Skeletal muscle tissue (tissue), 4 donors: ENCODE data around the gene KIF19. TPM values are rescaled to one million over a fixed set of nuclear protein-coding genes. Genes with fewer than 3 reads are reported as not detected.
"Not testable (repeated sequence)": the region's sequence is repeated elsewhere in the genome, so short reads cannot be mapped to it uniquely, and the experiment has no call there.

Experiments used
- H3K27ac ChIP-seq: one replicate; pipeline ENCODE4 v1.7.0; 2013; ENCODE audit warnings: mild to moderate bottlenecking, low read depth, low read length, inconsistent platforms
- H3K27me3 ChIP-seq, 3 donors: one replicate each; pipeline ENCODE4 v1.7.0; 2013; ENCODE audit warnings: low read length in 3 of 3; ENCODE audit not compliant: control insufficient read depth in 3 of 3, insufficient read depth in 3 of 3
- H3K36me3 ChIP-seq, 3 donors: one replicate each; pipeline ENCODE4 v1.7.0; 2013; ENCODE audit warnings: low read length in 3 of 3; ENCODE audit not compliant: control insufficient read depth in 3 of 3, insufficient read depth in 3 of 3
- H3K4me1 ChIP-seq, 3 donors: one replicate each; pipeline ENCODE4 v1.7.0; 2013; ENCODE audit warnings: low read length in 3 of 3, mild to moderate bottlenecking in 3 of 3; ENCODE audit not compliant: control insufficient read depth in 3 of 3, insufficient read depth in 3 of 3
- H3K4me3 ChIP-seq, 3 donors: one replicate each; pipeline ENCODE4 v1.7.0; 2013; ENCODE audit warnings: low read length in 3 of 3
- H3K9ac ChIP-seq, 3 donors: one replicate each; pipeline ENCODE4 v1.7.0; 2013; ENCODE audit warnings: low read length in 3 of 3, mild to moderate bottlenecking in 3 of 3, moderate library complexity in 2 of 3, low read depth in 1 of 3
- H3K9me3 ChIP-seq, 3 donors: one replicate each; pipeline ENCODE4 v1.7.0; 2013; ENCODE audit warnings: low read length in 3 of 3; ENCODE audit not compliant: control insufficient read depth in 3 of 3
- total RNA-seq: library from RNA; depleted of rRNA; stranded (reverse); fragments of >200 nt; gene quantifications from one replicate; pipeline ENCODE4 v1.2.3, GENCODE V29; 2014
- donor health status: Osteomylitis.

Gene KIF19
- total RNA-seq, 1 donor from 2014 or later, result 1.0 TPM

GRCh38 chr17:74404218-74404617 is 78.2 kb downstream of the KIF19 start:
- peaks cover 0 to 3% (median 0%) of the 10 kb centered on the region in 3 donors for H3K27me3 ChIP-seq
- H3K27ac ChIP-seq, result no peak overlapping the region
- peak overlapping the region in 1 of 3 donors; percentile 25 for H3K9ac ChIP-seq
- H3K36me3 ChIP-seq, result no peaks in the 10 kb centered on the region
- H3K4me3 ChIP-seq, result no peak overlapping the region
- H3K4me1 ChIP-seq, result peaks cover 9 to 12% (median 10%) of the 10 kb centered on the region in 3 donors
- no peaks in the 10 kb centered on the region for H3K9me3 ChIP-seq

GRCh38 chr17:74404789-74405188 is 78.8 kb downstream of the KIF19 start:
- no peak overlapping the region for H3K4me3 ChIP-seq
- H3K9ac ChIP-seq, result no peak overlapping the region
- peaks cover 0 to 3% (median 0%) of the 10 kb centered on the region in 3 donors for H3K27me3 ChIP-seq
- no peaks in the 10 kb centered on the region for H3K36me3 ChIP-seq
- peaks cover 9 to 12% (median 10%) of the 10 kb centered on the region in 3 donors for H3K4me1 ChIP-seq
- H3K9me3 ChIP-seq, result no peaks in the 10 kb centered on the region
- no peak overlapping the region for H3K27ac ChIP-seq

GRCh38 chr17:74405311-74405710 is 79.3 kb downstream of the KIF19 start:
- peaks cover 9 to 12% (median 10%) of the 10 kb centered on the region in 3 donors for H3K4me1 ChIP-seq
- not testable (repeated sequence) for H3K9me3 ChIP-seq, H3K4me3 ChIP-seq, H3K27me3 ChIP-seq, H3K27ac ChIP-seq, H3K36me3 ChIP-seq, H3K9ac ChIP-seq

Other genes with a start within 250 kb of the KIF19 start
- gene RPL38, start 122.5 kb upstream of the KIF19 start, total RNA-seq, result 4,876 TPM
- gene TTYH2, start 112.7 kb upstream of the KIF19 start, total RNA-seq, result 34.4 TPM
- not detected for gene DNAI2, start 52.0 kb upstream of the KIF19 start, total RNA-seq
- gene BTBD17, start 35.6 kb downstream of the KIF19 start, total RNA-seq, result not detected
- not detected for gene GPR142, start 41.3 kb downstream of the KIF19 start, total RNA-seq
- gene GPRC5C, start 105.9 kb downstream of the KIF19 start, total RNA-seq, result 44.4 TPM
- 1.0 TPM for gene CD300A, start 140.4 kb downstream of the KIF19 start, total RNA-seq
- not detected for gene CD300LB, start 205.2 kb downstream of the KIF19 start, total RNA-seq
- under 0.01 TPM for gene CD300C, start 219.9 kb downstream of the KIF19 start, total RNA-seq
- gene CD300H, start 241.3 kb downstream of the KIF19 start, total RNA-seq, result not detected